CD4-positive, CD25-positive, alpha-beta regulatory T cell (primary cell): ENCODE data around the gene NPHP3. TPM values are rescaled to one million over a fixed set of nuclear protein-coding genes. Genes with fewer than 3 reads are reported as not detected.

Experiments
- ATAC-seq, 2 donors: fragments of 150-1000 bp; cut with Tn5 transposase; one replicate each; pipeline ENCODE4 v1.10.0; 2021; ENCODE audit warnings: low read depth in 2 of 2, moderate number of reproducible peaks in 2 of 2, moderate library complexity in 1 of 2
- DNase-seq, 3 donors: peaks; one replicate each; pipeline versions ENCODE4 v3.0.0 to v3.0.0-alpha.2; 2012 to 2022; ENCODE audit warnings: mixed read lengths in 1 of 3
- H3K27ac ChIP-seq: one replicate; pipeline ENCODE4 v1.7.0; 2013; ENCODE audit warnings: mild to moderate bottlenecking, low read length; ENCODE audit not compliant: insufficient read depth, poor library complexity, severe bottlenecking
- H3K27me3 ChIP-seq: one replicate; pipeline ENCODE4 v1.7.0; 2013; ENCODE audit warnings: low read length; ENCODE audit not compliant: control insufficient read depth, insufficient read depth
- H3K36me3 ChIP-seq: one replicate; pipeline ENCODE4 v1.7.0; 2013; ENCODE audit warnings: mild to moderate bottlenecking, low read length, moderate library complexity; ENCODE audit not compliant: control insufficient read depth, insufficient read depth
- H3K4me1 ChIP-seq: 2 replicates; pipeline ENCODE4 v1.7.0; 2013; ENCODE audit warnings: mild to moderate bottlenecking, low read length; ENCODE audit not compliant: insufficient read depth, control insufficient read depth, poor library complexity, severe bottlenecking
- H3K4me3 ChIP-seq: one replicate; pipeline ENCODE4 v1.7.0; 2013; ENCODE audit warnings: low read depth, mild to moderate bottlenecking, low read length, moderate library complexity
- H3K9me3 ChIP-seq, 2 experiments: 1 replicate in 1 of 2; 2 replicates in 1 of 2; pipeline ENCODE4 v1.7.0; 2013; ENCODE audit warnings: low read length in 2 of 2, mild to moderate bottlenecking in 1 of 2, moderate library complexity in 1 of 2; ENCODE audit not compliant: control insufficient read depth in 2 of 2
- H3K27ac Mint-ChIP-seq, 3 donors: one replicate each; pipeline ENCODE4 v1.8.0; 2020 to 2022; ENCODE audit warnings: mild to moderate bottlenecking in 3 of 3, mixed read lengths in 3 of 3, moderate library complexity in 2 of 3
- H3K27me3 Mint-ChIP-seq: one replicate; pipeline ENCODE4 v1.8.0; 2022; ENCODE audit warnings: mild to moderate bottlenecking, mixed read lengths
- H3K36me3 Mint-ChIP-seq: one replicate; pipeline ENCODE4 v1.8.0; 2020; ENCODE audit warnings: mixed read lengths
- H3K4me1 Mint-ChIP-seq, 4 donors: one replicate each; pipeline ENCODE4 v1.8.0; 2020 to 2022; ENCODE audit warnings: mixed read lengths in 4 of 4, mild to moderate bottlenecking in 1 of 4
- H3K4me3 Mint-ChIP-seq, 4 donors: one replicate each; pipeline ENCODE4 v1.8.0; 2020 to 2022; ENCODE audit warnings: mild to moderate bottlenecking in 4 of 4, mixed read lengths in 4 of 4, moderate library complexity in 3 of 4
- H3K9me3 Mint-ChIP-seq, 7 donors: one replicate each; pipeline ENCODE4 v1.8.0; 2020 to 2022; ENCODE audit warnings: mixed read lengths in 7 of 7, mild to moderate bottlenecking in 3 of 7, moderate library complexity in 2 of 7
- polyA plus RNA-seq, 4 donors: library from polyadenylated mRNA; unstranded; fragments of 300-500 nt; fragmentation: Illumina TruSeq; gene quantifications; one replicate each; pipeline ENCODE4 v1.2.3, GENCODE V29; 2021
- total RNA-seq: library from RNA; stranded (reverse); gene quantifications from one replicate; pipeline ENCODE4 v1.2.3, GENCODE V29; 2022

NPHP3 gene
- total and polyA plus RNA-seq, 5 donors from 2014 or later: 2.0 to 33.0 (median 6.5) TPM

- Histone ChIP-seq H3K27ac (no peak overlapping the region), H3K27me3 (no peaks in the 10 kb centered on the region), H3K4me1 (peaks cover 26% of the 10 kb centered on the region), H3K9me3 (no peaks in the 10 kb centered on the region), H3K36me3 (peaks cover 53% of the 10 kb centered on the region), H3K4me3 (no peak overlapping the region)
- no peaks in the 10 kb centered on the region for H3K9me3 Mint-ChIP-seq
- H3K27ac Mint-ChIP-seq: peak overlapping the region in 1 of 3 donors; percentile 51
- H3K27me3 Mint-ChIP-seq: no peaks in the 10 kb centered on the region
- DNase-seq: no peak
- ATAC-seq: no peak
- H3K36me3 Mint-ChIP-seq: peaks cover 19% of the 10 kb centered on the region
- peaks cover 35 to 60% (median 46%) of the 10 kb centered on the region in 4 donors for H3K4me1 Mint-ChIP-seq
- H3K4me3 Mint-ChIP-seq: no peak overlapping the region
Measured at GRCh38 chr3:132716372-132716771, 5.8 kb downstream of the NPHP3 start.

- Histone ChIP-seq H3K9me3 (no peaks in the 10 kb centered on the region), H3K4me1 (peaks cover 9% of the 10 kb centered on the region), H3K36me3 (peaks cover 71% of the 10 kb centered on the region), H3K4me3 (no peak overlapping the region), H3K27ac (no peak overlapping the region), H3K27me3 (no peaks in the 10 kb centered on the region)
- Mint-ChIP-seq H3K9me3 (no peaks in the 10 kb centered on the region), H3K4me3 (no peak overlapping the region), H3K36me3 (peaks cover 29% of the 10 kb centered on the region), H3K4me1 (peaks cover 22 to 39% (median 29%) of the 10 kb centered on the region in 4 donors), H3K27ac (no peak overlapping the region), H3K27me3 (no peaks in the 10 kb centered on the region)
- DNase-seq (no peak), ATAC-seq (no peak)
Measured at GRCh38 chr3:132713977-132714727, 8.1 kb downstream of the NPHP3 start.

DNA sequence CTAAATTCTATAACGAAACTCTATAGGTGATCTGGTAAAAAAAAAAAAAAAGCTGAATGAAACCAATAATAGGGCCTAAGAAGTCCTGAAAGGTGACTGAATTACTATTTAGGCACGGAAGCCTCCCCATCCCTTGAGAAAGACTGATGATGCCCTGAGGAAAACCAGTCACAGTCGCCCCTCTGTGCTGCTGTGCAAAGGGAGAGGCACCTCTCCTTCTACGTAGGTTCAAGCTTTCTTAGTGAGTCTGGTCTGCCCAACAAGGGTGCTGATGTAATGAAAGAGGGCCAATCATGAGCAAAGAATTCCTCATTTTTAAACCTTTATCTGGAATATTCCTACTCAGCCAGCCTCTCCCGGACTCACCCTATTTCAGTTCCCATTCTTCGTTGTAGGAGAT is 11.9 kb downstream of the NPHP3 start:
- peaks cover 38% of the 10 kb centered on the region for H3K36me3 Mint-ChIP-seq
- H3K9me3 Mint-ChIP-seq: peaks cover 0 to 1% (median 0%) of the 10 kb centered on the region in 7 donors
- H3K27me3 Mint-ChIP-seq: no peaks in the 10 kb centered on the region
- Histone ChIP-seq H3K36me3 (peaks cover 59% of the 10 kb centered on the region), H3K9me3 (no peaks in the 10 kb centered on the region), H3K27ac (no peak overlapping the region), H3K27me3 (no peaks in the 10 kb centered on the region), H3K4me1 (peaks cover 4% of the 10 kb centered on the region), H3K4me3 (no peak overlapping the region)
- H3K4me1 Mint-ChIP-seq: peaks cover 15 to 23% (median 20%) of the 10 kb centered on the region in 4 donors
- H3K4me3 Mint-ChIP-seq: no peak overlapping the region
- ATAC-seq (no peak), DNase-seq (no peak)
- H3K27ac Mint-ChIP-seq: peak overlapping the region in 2 of 3 donors; percentile 10 to 14

GRCh38 chr3:132709761-132710160 is 12.4 kb downstream of the NPHP3 start:
- DNase-seq (no peak), ATAC-seq (no peak)
- H3K27ac ChIP-seq: no peak overlapping the region
- peaks cover 43% of the 10 kb centered on the region for H3K36me3 Mint-ChIP-seq
- H3K27me3 Mint-ChIP-seq: no peaks in the 10 kb centered on the region
- H3K4me1 ChIP-seq: no peaks in the 10 kb centered on the region
- no peaks in the 10 kb centered on the region for H3K27me3 ChIP-seq
- peaks cover 0 to 1% (median 0%) of the 10 kb centered on the region in 7 donors for H3K9me3 Mint-ChIP-seq
- H3K27ac Mint-ChIP-seq: peak overlapping the region in 1 of 3 donors; percentile 14
- H3K4me1 Mint-ChIP-seq: peaks cover 15 to 21% (median 18%) of the 10 kb centered on the region in 4 donors
- no peak overlapping the region for H3K4me3 Mint-ChIP-seq
- H3K9me3 ChIP-seq: no peaks in the 10 kb centered on the region
- H3K36me3 ChIP-seq: peaks cover 60% of the 10 kb centered on the region
- H3K4me3 ChIP-seq: no peak overlapping the region

GRCh38 chr3:132703733-132704132 is 18.5 kb downstream of the NPHP3 start:
- H3K27ac ChIP-seq: no peak overlapping the region
- no peak overlapping the region for H3K4me3 ChIP-seq
- Mint-ChIP-seq H3K27me3 (no peaks in the 10 kb centered on the region), H3K27ac (peak overlapping the region in 1 of 3 donors; percentile 23), H3K36me3 (peaks cover 56% of the 10 kb centered on the region), H3K4me3 (no peak overlapping the region), H3K9me3 (peaks cover 0 to 1% (median 0%) of the 10 kb centered on the region in 7 donors), H3K4me1 (peaks cover 5 to 14% (median 9%) of the 10 kb centered on the region in 4 donors)
- no peaks in the 10 kb centered on the region for H3K27me3 ChIP-seq
- H3K9me3 ChIP-seq: no peaks in the 10 kb centered on the region
- DNase-seq (no peak), ATAC-seq (no peak)
- peaks cover 73% of the 10 kb centered on the region for H3K36me3 ChIP-seq
- no peaks in the 10 kb centered on the region for H3K4me1 ChIP-seq

GRCh38 chr3:132695422-132695821 is 26.8 kb downstream of the NPHP3 start:
- H3K4me3 Mint-ChIP-seq: no peak overlapping the region
- Histone ChIP-seq H3K4me1 (no peaks in the 10 kb centered on the region), H3K4me3 (no peak overlapping the region), H3K36me3 (peaks cover 90% of the 10 kb centered on the region), H3K27me3 (no peaks in the 10 kb centered on the region), H3K27ac (no peak overlapping the region), H3K9me3 (no peaks in the 10 kb centered on the region)
- peaks cover 34% of the 10 kb centered on the region for H3K36me3 Mint-ChIP-seq
- H3K9me3 Mint-ChIP-seq: no peaks in the 10 kb centered on the region
- DNase-seq: no peak
- H3K4me1 Mint-ChIP-seq: peaks cover 0 to 15% (median 2%) of the 10 kb centered on the region in 4 donors
- ATAC-seq: no peak
- no peaks in the 10 kb centered on the region for H3K27me3 Mint-ChIP-seq
- peak overlapping the region in 1 of 3 donors; percentile 60 for H3K27ac Mint-ChIP-seq

DNA sequence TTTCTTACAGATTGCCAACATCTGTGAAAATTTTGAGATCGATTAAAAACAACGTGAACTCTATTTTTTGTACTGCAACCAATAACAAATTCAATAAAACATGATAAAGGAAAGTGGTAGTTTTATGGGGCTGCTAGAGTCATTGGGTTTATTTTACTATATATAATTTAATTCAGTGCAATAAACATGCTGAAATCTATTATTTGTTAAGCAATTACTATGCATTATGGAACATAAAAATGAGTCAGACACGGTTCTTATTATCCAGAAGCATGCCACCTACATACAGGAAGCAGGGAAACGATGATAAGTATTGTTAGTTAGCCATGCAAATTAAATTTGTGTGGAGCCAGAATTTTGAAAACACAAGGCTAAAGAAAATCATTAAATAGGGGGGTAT is 27.2 kb downstream of the NPHP3 start:
- Mint-ChIP-seq H3K27me3 (no peaks in the 10 kb centered on the region), H3K4me3 (no peak overlapping the region), H3K4me1 (peaks cover 0 to 15% (median 2%) of the 10 kb centered on the region in 4 donors), H3K36me3 (peaks cover 32% of the 10 kb centered on the region), H3K9me3 (no peaks in the 10 kb centered on the region), H3K27ac (peak overlapping the region in 1 of 3 donors; percentile 46)
- Histone ChIP-seq H3K27me3 (no peaks in the 10 kb centered on the region), H3K36me3 (peaks cover 90% of the 10 kb centered on the region), H3K9me3 (no peaks in the 10 kb centered on the region), H3K4me1 (no peaks in the 10 kb centered on the region), H3K27ac (no peak overlapping the region), H3K4me3 (no peak overlapping the region)
- DNase-seq: no peak
- ATAC-seq: no peak

GRCh38 chr3:132690040-132690439 is 32.2 kb downstream of the NPHP3 start:
- Histone ChIP-seq H3K27me3 (no peaks in the 10 kb centered on the region), H3K9me3 (no peaks in the 10 kb centered on the region), H3K4me3 (no peak overlapping the region), H3K27ac (no peak overlapping the region), H3K36me3 (peaks cover 90% of the 10 kb centered on the region), H3K4me1 (no peaks in the 10 kb centered on the region)
- H3K27me3 Mint-ChIP-seq: no peaks in the 10 kb centered on the region
- no peak for ATAC-seq
- no peak overlapping the region for H3K4me3 Mint-ChIP-seq
- H3K27ac Mint-ChIP-seq: no peak overlapping the region
- no peak for DNase-seq
- peaks cover 0 to 2% (median 0%) of the 10 kb centered on the region in 4 donors for H3K4me1 Mint-ChIP-seq
- H3K36me3 Mint-ChIP-seq: peaks cover 40% of the 10 kb centered on the region
- no peaks in the 10 kb centered on the region for H3K9me3 Mint-ChIP-seq
